ENCODE data around the gene ASB18.

GRCh38 chr2:236229186-236229585, 35.0 kb downstream of the ASB18 start:
- TF ChIP-seq CTCF (IDR thresholded peaks at IDR 0.05) (no peak), POLR2A (IDR thresholded peaks at IDR 0.05) (no peak)

All from tibial nerve (tissue), 3 donors.